Keratinocyte (primary cell): Measurements from ENCODE around the gene EXD2. TPM values are rescaled to one million over a fixed set of nuclear protein-coding genes. Genes with fewer than 3 reads are reported as not detected.
"Not testable (repeated sequence)": the region's sequence is repeated elsewhere in the genome, so short reads cannot be mapped to it uniquely, and the experiment has no call there.

Experiments used
- DNase-seq: peaks from one replicate; pipeline ENCODE4 v3.0.0-alpha.2; 2011; ENCODE audit warnings: low read depth, missing footprints, low spot score
- FAIRE-seq: peaks from 2 replicates; lab custom pipeline; 2011; peaks lifted over from hg19 to GRCh38; lab: Jason Lieb, UNC
- H2AFZ ChIP-seq: 2 replicates; pipeline ENCODE4 v1.6.0; 2012; ENCODE audit warnings: low read length, control low read depth, inconsistent platforms; ENCODE audit not compliant: control insufficient read depth
- H3K27ac ChIP-seq: 2 replicates; pipeline ENCODE4 v1.5.1; 2011; ENCODE audit warnings: low read length; ENCODE audit not compliant: control insufficient read depth, insufficient read depth
- H3K27me3 ChIP-seq: 3 replicates; pipeline ENCODE4 v1.6.0; 2011; ENCODE audit warnings: low read length; ENCODE audit not compliant: control insufficient read depth, insufficient read depth; ENCODE audit errors: extremely low read depth
- H3K36me3 ChIP-seq, 2 experiments: 2 replicates in 1 of 2; 3 replicates in 1 of 2; pipeline ENCODE4 v1.5.1; 2011; ENCODE audit warnings: low read length in 2 of 2, mild to moderate bottlenecking in 1 of 2; ENCODE audit not compliant: control insufficient read depth in 2 of 2, insufficient read depth in 2 of 2; ENCODE audit errors: extremely low read depth in 1 of 2
- H3K4me1 ChIP-seq: 3 replicates; pipeline ENCODE4 v1.5.1; 2011; ENCODE audit warnings: low read length; ENCODE audit not compliant: control insufficient read depth, insufficient read depth; ENCODE audit errors: extremely low read depth
- H3K4me2 ChIP-seq: 3 replicates; pipeline ENCODE4 v1.6.0; 2011; ENCODE audit warnings: low read depth, low read length; ENCODE audit not compliant: control insufficient read depth, insufficient read depth; ENCODE audit errors: extremely low read depth
- H3K4me3 ChIP-seq, 3 experiments: fragments of 200-600 bp in 1 of 3; sonication (generic) in 1 of 3; 2 replicates in 2 of 3; 3 replicates in 1 of 3; pipeline ENCODE4 v1.5.1; 2011 to 2016; ENCODE audit warnings: low read length in 3 of 3, mild to moderate bottlenecking in 3 of 3, control low read depth in 2 of 3, inconsistent platforms in 1 of 3, low read depth in 1 of 3, mixed read lengths in 1 of 3, mixed run types in 1 of 3, moderate library complexity in 1 of 3; ENCODE audit not compliant: control insufficient read depth in 2 of 3, insufficient read depth in 2 of 3; ENCODE audit errors: extremely low read depth in 1 of 3
- H3K79me2 ChIP-seq: 2 replicates; pipeline ENCODE4 v1.6.0; 2012; ENCODE audit warnings: low read length; ENCODE audit not compliant: control insufficient read depth, insufficient read depth
- H3K9ac ChIP-seq: 3 replicates; pipeline ENCODE4 v1.6.0; 2011; ENCODE audit warnings: low read length; ENCODE audit not compliant: control insufficient read depth, insufficient read depth; ENCODE audit errors: extremely low read depth
- H3K9me1 ChIP-seq: 3 replicates; pipeline ENCODE4 v1.6.0; 2011; ENCODE audit warnings: low read length; ENCODE audit not compliant: control insufficient read depth, insufficient read depth; ENCODE audit errors: extremely low read depth
- H3K9me3 ChIP-seq: 2 replicates; pipeline ENCODE4 v1.5.1; 2012; ENCODE audit warnings: low read depth, low read length; ENCODE audit not compliant: control insufficient read depth
- H4K20me1 ChIP-seq: 3 replicates; pipeline ENCODE4 v1.6.0; 2011; ENCODE audit warnings: low read length; ENCODE audit not compliant: control insufficient read depth, insufficient read depth; ENCODE audit errors: extremely low read depth
- EZH2 ChIP-seq: IDR thresholded peaks from one replicate; pipeline ENCODE4 v1.6.1; 2012; ENCODE audit warnings: inconsistent platforms, mild to moderate bottlenecking, low read length, moderate library complexity
- dilution Hi-C: fragments of 300-500 bp; cut with MboI; formaldehyde crosslinking; loops from one replicate; pipeline ENCODE4 v1.7.0; 2020; ENCODE audit warnings: low sequenced_read_pairs; ENCODE audit not compliant: extremely low pct_ligation_motif_present
- polyA plus RNA-seq, 5 experiments: library from polyadenylated mRNA; depleted of rRNA in 3 of 5; stranded (reverse) in 3 of 5; stranded (forward) in 1 of 5; unstranded in 1 of 5; fragments of >200 nt; gene quantifications; 1 replicate in 1 of 5; 2 replicates in 3 of 5; 3 replicates in 1 of 5; pipeline versions ENCODE4 v1.2.1 to v1.2.3, GENCODE V29; 2011 to 2012; ENCODE audit warnings: missing spikeins in 2 of 5, low read depth in 1 of 5, low replicate concordance in 1 of 5
- TF ChIP-seq, protein P1 (sequence below), 3 experiments: IDR thresholded peaks in 1 of 3; conservative IDR thresholded peaks in 1 of 3; optimal IDR thresholded peaks in 1 of 3; 2 replicates in 2 of 3; 3 replicates in 1 of 3; pipeline versions ENCODE3 to v1.5.1; 2011; ENCODE audit warnings: low read length in 3 of 3, mild to moderate bottlenecking in 3 of 3, moderate library complexity in 2 of 3, control low read depth in 1 of 3, inconsistent platforms in 1 of 3; ENCODE audit not compliant: insufficient read depth in 2 of 3; ENCODE audit errors: extremely low read depth in 1 of 3

EXD2 gene
- polyA plus RNA-seq, 1 donor (not counting 4 experiments of a cell fraction or from before 2014, with no cell fraction given) = 22.7 TPM

DNA sequence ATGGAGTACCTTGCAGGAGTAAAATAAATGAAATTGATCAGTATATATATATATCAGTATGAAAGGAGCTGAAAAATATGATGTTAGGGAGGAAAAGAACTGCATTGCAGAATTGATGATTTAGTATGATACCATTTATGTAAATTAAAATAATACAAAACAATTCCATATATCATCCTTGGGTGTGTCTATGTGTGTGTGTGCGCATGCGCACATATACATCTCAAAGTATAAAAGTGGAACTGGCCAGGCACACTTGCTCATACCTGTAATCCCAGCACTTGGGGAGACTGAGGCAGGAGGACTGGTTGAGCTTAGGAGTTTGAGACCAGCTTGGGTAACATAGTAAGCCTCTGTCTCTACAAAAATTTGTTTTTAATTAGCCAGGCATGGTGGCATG is 84.0 kb downstream of the EXD2 start:
- no peak overlapping the region for H3K4me2 ChIP-seq
- dilution Hi-C loops = no loop called here
- H3K79me2 ChIP-seq = no peaks in the 10 kb centered on the region
- peaks cover 10% of the 10 kb centered on the region for H3K27me3 ChIP-seq
- no peaks in the 10 kb centered on the region for H3K4me1 ChIP-seq
- no peak overlapping the region for H3K9ac ChIP-seq
- DNase-seq = no peak
- no peaks in the 10 kb centered on the region for H4K20me1 ChIP-seq
- TF ChIP-seq, protein P1, sequence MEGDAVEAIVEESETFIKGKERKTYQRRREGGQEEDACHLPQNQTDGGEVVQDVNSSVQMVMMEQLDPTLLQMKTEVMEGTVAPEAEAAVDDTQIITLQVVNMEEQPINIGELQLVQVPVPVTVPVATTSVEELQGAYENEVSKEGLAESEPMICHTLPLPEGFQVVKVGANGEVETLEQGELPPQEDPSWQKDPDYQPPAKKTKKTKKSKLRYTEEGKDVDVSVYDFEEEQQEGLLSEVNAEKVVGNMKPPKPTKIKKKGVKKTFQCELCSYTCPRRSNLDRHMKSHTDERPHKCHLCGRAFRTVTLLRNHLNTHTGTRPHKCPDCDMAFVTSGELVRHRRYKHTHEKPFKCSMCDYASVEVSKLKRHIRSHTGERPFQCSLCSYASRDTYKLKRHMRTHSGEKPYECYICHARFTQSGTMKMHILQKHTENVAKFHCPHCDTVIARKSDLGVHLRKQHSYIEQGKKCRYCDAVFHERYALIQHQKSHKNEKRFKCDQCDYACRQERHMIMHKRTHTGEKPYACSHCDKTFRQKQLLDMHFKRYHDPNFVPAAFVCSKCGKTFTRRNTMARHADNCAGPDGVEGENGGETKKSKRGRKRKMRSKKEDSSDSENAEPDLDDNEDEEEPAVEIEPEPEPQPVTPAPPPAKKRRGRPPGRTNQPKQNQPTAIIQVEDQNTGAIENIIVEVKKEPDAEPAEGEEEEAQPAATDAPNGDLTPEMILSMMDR (optimal IDR thresholded peaks at IDR 0.05 in 1 of 3, IDR thresholded peaks at IDR 0.05 in 1 of 3, conservative IDR thresholded peaks at IDR 0.05 in 1 of 3; ENCODE audit: extremely low read depth in 1 of 3, insufficient read depth in 2 of 3, low read length in 3 of 3) = no peak
- TF ChIP-seq EZH2 = no peak
- H3K27ac ChIP-seq = no peak overlapping the region
- no peak for FAIRE-seq
- no peak overlapping the region for H3K4me3 ChIP-seq
- H3K9me1 ChIP-seq = no peaks in the 10 kb centered on the region
- H2AFZ ChIP-seq = no peak overlapping the region
- no peaks in the 10 kb centered on the region for H3K9me3 ChIP-seq
- no peaks in the 10 kb centered on the region for H3K36me3 ChIP-seq

DNA sequence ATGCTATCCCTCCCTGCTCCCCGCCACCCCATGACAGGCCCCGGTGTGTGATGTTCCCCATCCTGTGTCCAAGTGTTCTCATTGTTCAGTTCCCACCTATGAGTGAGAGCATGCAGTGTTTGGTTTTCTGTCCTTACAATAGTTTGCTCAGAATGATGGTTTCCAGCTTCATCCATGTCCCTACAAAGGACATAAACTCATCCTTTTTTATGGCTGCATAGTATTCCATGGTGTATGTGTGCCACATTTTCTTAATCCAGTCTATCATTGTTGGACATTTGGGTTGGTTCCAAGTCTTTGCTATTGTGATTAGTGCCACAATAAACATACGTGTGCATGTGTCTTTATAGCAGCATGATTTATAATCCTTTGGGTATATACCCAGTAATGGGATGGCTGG is 86.1 kb downstream of the EXD2 start:
- H3K4me3 ChIP-seq, H3K4me2 ChIP-seq, FAIRE-seq, H3K9ac ChIP-seq, H3K9me3 ChIP-seq, H3K4me1 ChIP-seq, H3K79me2 ChIP-seq, DNase-seq, H3K36me3 ChIP-seq, dilution Hi-C loops, H2AFZ ChIP-seq, H3K9me1 ChIP-seq, H3K27ac ChIP-seq, H4K20me1 ChIP-seq: not testable (repeated sequence)
- peaks cover 13% of the 10 kb centered on the region for H3K27me3 ChIP-seq

DNA sequence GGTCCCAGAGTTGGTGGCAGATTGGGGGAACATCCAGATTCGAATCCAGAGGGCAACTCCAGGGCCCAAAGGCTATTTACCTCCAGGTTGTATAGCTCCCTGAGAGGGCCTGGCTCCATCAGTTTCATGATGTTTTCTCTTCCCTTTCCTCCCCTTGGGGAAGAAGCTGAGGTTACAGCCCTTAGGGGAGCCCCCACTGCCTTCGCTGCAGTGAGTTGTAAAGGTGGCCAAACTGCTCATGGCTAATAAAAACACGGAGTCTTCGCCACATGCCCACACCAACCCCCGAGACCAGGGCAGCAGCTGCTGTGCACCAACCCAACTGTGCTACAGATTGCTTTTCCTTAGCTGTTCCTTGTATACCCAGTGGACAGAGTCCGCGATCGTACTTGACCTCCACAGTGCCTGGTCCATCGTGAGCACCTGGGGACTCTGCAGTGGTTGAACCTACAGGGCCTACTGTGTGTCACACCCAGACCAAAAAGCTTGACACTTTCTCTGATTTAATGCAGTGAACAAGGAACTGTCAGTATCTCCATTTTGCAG is 89.5 kb downstream of the EXD2 start:
- Histone ChIP-seq H3K9me3 (no peaks in the 10 kb centered on the region), H3K4me1 (no peaks in the 10 kb centered on the region), H2AFZ (no peak overlapping the region), H3K36me3 (no peaks in the 10 kb centered on the region), H3K9me1 (no peaks in the 10 kb centered on the region), H3K27me3 (peaks cover 7% of the 10 kb centered on the region), H4K20me1 (no peaks in the 10 kb centered on the region), H3K4me3 (no peak overlapping the region), H3K27ac (no peak overlapping the region), H3K4me2 (no peak overlapping the region), H3K9ac (no peak overlapping the region), H3K79me2 (no peaks in the 10 kb centered on the region)
- no peak for FAIRE-seq
- dilution Hi-C loops = no loop called here
- no peak for DNase-seq
- no peak for TF ChIP-seq EZH2
